GM10248 (cell line): ENCODE results near the gene TYSND1.
"Not testable (repeated sequence)": the region's sequence is repeated elsewhere in the genome, so short reads cannot be mapped to it uniquely, and the experiment has no call there.

ENCODE experiments used
- CTCF ChIA-PET: fragments of 300-600 bp; sonication (Branson Sonifier 250); formaldehyde crosslinking; extraction: SDS; loops from one replicate; lab custom pipeline; 2021; ENCODE audit warnings: antibody characterized with exemption; lab: Yijun Ruan, JAX
- POLR2A ChIA-PET: fragments of 350-650 bp; sonication (Branson Sonifier 250); formaldehyde crosslinking; extraction: SDS; loops from one replicate; lab custom pipeline; 2020; ENCODE audit warnings: antibody characterized with exemption; lab: Yijun Ruan, JAX
- DNase-seq: peaks from one replicate; pipeline ENCODE4 v3.0.0; 2012; ENCODE audit errors: extremely low spot score
- TF ChIP-seq, protein P1 (sequence below): IDR thresholded peaks from 2 replicates; pipeline ENCODE4 v1.5.1; 2012; ENCODE audit warnings: mild to moderate bottlenecking, low read depth; ENCODE audit errors: extremely low read depth, missing control alignments, control extremely low read depth

TYSND1 gene

DNA sequence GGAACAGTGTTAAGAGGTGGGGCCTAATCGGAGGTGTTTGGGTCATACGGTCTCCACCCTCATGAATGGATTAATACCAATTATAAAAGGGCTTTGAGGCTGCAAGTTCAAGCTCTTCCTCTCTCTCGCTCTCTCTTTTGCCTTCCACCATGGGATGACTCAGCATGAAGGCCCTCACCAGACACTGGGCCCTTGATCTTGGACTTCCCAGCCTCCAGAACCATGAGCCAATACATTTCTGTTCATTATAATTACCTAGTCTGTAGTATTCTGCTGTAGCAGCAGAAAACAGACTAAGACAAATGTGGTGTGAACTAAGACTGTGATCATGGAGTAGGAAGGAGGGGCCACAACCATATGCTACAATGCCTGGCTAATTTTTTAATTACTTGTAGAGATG lies 21.6 kb downstream of the TYSND1 start:
- DNase-seq, result no peak
- CTCF ChIA-PET, result interaction anchor here (8.6 kb wide), 1 partner anchor 8 kb away, joined by 100 read pairs; no protein-coding TSS in a partner anchor
- TF ChIP-seq, protein P1, sequence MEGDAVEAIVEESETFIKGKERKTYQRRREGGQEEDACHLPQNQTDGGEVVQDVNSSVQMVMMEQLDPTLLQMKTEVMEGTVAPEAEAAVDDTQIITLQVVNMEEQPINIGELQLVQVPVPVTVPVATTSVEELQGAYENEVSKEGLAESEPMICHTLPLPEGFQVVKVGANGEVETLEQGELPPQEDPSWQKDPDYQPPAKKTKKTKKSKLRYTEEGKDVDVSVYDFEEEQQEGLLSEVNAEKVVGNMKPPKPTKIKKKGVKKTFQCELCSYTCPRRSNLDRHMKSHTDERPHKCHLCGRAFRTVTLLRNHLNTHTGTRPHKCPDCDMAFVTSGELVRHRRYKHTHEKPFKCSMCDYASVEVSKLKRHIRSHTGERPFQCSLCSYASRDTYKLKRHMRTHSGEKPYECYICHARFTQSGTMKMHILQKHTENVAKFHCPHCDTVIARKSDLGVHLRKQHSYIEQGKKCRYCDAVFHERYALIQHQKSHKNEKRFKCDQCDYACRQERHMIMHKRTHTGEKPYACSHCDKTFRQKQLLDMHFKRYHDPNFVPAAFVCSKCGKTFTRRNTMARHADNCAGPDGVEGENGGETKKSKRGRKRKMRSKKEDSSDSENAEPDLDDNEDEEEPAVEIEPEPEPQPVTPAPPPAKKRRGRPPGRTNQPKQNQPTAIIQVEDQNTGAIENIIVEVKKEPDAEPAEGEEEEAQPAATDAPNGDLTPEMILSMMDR, result no peak
- POLR2A ChIA-PET, result no interaction called here

DNA sequence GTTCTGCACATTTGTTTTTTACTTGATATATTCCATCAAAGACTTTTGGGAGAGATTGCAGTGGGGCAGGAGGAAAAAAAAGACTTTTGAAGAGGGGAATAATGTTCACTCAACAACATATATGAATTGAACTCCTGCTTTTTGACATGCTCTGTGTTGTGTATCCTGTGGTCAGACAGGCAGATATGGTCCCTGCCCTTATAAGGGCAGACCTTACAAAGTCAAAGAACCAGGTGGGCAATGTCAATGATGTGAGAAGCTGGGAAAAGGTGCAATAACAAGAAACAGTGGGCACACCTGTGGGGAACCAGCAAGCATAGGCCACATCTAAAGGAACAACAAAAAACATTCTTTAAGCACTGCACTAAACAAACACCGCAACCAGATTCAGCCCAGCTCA lies 22.1 kb downstream of the TYSND1 start:
- no peak for DNase-seq
- TF ChIP-seq, protein P1, result no peak
- ChIA-PET CTCF (interaction anchor here (1.0 to 8.6 kb wide), 4 partner anchors 8 to 22 kb away, joined by 3 to 100 read pairs (median 8); partner anchors contain the start of gene TYSND1), POLR2A (no interaction called here)

DNA sequence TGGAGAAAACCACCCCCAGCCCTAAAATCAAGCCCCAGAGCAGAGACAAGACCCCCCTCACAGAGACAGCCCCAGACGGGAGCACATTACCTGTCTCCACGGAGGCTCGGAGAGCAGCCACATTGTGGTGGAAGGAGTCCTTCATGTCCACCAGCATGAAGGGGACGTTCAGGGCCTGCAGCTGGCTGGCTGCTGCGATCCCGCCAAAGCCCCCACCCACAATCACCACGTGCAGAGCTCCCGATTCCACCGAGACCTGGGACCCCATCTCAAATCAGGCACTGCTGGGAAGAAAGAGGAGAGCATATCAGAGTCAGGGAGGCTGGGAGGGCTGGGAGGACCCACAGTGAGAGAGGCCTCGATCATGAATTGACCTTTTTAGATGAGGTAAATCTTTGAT lies 22.7 kb downstream of the TYSND1 start:
- CTCF ChIA-PET, result interaction anchor here (1.0 to 8.6 kb wide), 4 partner anchors 7 to 22 kb away, joined by 3 to 100 read pairs (median 8); partner anchors contain the start of gene TYSND1
- no peak for DNase-seq
- POLR2A ChIA-PET, result no interaction called here
- TF ChIP-seq, protein P1, result no peak

DNA sequence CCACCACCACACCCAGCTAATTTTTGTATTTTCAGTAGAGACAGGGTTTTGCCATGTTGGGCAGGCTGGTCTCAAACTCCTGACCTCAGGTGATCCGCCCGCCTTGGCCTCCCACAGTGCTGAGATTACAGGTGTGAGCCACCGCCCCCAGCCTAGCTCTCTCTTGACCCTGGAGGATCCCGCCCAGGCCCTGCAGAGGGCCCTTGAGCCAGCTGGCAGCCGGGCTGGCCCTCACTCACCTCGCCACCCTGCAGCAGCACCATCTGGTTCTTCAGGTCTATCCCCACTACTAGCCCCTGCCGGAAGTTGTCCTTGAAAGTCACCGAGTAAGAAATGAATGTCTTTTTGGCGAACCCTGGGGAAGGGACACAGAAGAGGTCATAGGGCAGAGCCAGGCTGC lies 23.3 kb downstream of the TYSND1 start:
- CTCF ChIA-PET, result interaction anchor here (1.0 to 8.6 kb wide), 6 partner anchors 6 to 241 kb away, joined by 3 to 100 read pairs (median 5); partner anchors contain the start of gene TYSND1
- POLR2A ChIA-PET, DNase-seq: not testable (repeated sequence)

DNA sequence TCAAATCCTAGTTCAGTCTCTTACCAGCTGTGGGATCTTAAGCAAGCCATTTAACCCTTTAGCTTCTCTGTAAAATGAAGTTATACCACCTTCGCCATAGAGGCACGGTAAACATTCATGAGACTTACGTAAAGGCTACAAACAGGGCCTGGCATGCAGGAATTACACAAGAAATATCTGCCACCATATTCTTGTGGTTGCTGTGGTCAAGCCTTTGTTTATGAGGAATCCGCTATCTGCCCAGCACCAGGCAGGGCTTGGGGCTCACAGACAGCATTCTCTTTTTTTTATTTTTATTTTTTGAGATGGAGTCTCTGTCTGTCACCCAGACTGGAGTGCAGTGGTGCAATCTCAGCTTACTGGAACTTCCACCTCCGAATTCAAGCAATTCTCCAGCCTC lies 23.8 kb downstream of the TYSND1 start:
- ChIA-PET CTCF (interaction anchor here (1.2 to 8.6 kb wide), 5 partner anchors 6 to 242 kb away, joined by 3 to 100 read pairs (median 6); partner anchors contain the start of gene TYSND1), POLR2A (no interaction called here)
- TF ChIP-seq, protein P1, result no peak
- no peak for DNase-seq

DNA sequence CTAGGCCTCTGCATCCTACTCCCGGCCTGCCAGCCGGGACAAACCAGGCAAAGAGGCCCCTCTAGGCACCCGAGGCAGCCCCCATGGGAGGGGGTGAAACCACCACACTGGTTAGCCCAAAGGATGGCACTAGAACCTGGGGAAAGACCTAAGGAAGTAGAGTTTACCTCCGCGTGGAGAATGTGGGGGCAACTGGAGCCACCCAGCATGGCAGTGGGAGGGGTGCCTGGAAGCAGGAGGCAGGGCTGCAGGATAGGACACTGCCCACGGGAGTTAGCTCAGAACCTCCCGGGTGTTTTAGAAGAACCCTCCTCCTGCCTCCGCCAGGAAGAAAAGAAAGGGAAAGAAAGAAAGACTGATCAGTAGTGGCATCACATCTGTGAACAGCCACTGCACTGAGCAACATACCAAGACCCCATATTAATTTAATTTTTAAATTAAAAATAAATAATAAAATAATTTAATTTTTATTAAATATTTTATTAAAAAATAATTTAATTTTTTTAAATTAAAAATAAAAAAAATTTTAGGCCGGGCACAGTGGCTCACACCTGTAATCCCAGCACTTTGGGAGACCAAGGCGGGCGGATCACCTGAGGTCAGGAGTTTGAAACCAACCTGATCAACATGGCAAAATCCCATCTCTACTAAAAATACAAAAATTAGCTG lies 25.1 kb downstream of the TYSND1 start:
- TF ChIP-seq, protein P1, result no peak
- DNase-seq, result no peak
- ChIA-PET POLR2A (no interaction called here), CTCF (interaction anchor here (1.2 to 6.7 kb wide), 4 partner anchors 13 to 243 kb away, joined by 3 to 50 read pairs (median 10); partner anchors contain the start of gene TYSND1)

DNA sequence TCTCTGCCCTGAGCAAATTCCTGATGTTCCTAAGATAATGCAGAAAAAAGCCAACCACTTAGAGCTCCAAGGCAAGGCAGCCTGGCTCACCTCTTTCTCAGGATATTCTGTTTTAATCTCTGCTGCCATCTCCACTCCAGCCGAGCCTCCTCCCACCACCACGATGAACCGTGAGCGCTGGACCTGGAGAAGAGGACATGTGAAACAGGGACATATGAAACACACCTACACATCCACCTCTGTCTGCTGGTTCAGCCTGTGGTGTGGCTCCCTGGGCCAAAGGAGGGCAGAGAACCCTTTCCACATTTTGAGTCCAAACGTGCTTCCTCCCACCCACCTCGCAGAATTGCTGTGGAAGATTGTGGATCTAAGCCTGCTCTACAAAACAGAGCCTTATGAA lies 26.1 kb downstream of the TYSND1 start:
- DNase-seq, result no peak
- TF ChIP-seq, protein P1, result no peak
- ChIA-PET CTCF (interaction anchor here (1.1 to 6.7 kb wide), 3 partner anchors 12 to 244 kb away, joined by 3 to 50 read pairs (median 3); partner anchors contain the start of gene TYSND1), POLR2A (no interaction called here)
